GM19023 (cell line): Measurements from ENCODE around the gene SEMA3E.

Experiments
- ATAC-seq: cut with Tn5 transposase; IDR thresholded peaks from one replicate; pipeline ENCODE4 v1.9.1; 2021; ENCODE audit warnings: mild to moderate bottlenecking, moderate library complexity; ENCODE audit not compliant: unreplicated experiment

The SEMA3E gene

DNA sequence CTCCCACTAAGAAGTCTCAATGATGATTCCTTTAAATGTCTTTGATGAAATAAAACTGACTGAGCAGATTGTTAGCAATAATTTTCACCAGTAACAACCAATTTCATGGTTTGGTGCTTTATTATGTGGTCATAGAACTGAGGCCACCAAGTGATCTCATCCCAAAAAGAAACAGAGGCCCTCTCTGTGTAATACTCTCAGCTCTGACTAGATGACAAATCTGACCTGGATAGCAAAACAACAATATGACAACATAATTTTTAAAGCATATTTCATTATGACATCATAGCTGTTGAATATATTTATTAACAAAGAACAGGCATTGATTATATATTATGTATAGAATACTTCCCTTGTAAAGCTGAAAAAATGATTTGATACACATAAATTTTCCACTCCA is 5.9 kb downstream of the SEMA3E start:
- ATAC-seq, result no peak

- ATAC-seq, result no peak
Observed at GRCh38 chr7:83640731-83641537, 8.0 kb downstream of the SEMA3E start.

GRCh38 chr7:83640240-83640639 is 8.7 kb downstream of the SEMA3E start:
- no peak for ATAC-seq

DNA sequence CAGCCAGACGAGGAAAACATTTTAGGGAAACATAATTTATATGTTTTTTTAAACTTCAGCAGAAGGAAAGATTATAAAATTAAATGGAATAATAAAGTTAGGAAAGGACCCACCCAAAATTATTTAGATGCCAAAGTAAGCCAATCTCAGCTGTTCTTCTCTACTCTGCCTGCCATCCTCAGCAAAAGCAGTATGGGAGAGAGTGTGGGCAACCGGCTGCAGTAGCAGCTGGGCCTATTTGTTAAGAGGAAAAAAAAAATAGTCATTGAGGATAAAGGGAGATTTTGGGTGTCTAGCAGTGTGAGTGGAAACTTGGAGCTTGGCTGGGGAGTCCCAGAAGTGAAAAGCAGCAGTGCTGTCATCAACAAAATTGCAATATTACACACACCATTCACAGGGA is 15.4 kb downstream of the SEMA3E start:
- no peak for ATAC-seq

- ATAC-seq, result no peak
Observed at GRCh38 chr7:83629117-83629880, 19.6 kb downstream of the SEMA3E start.

DNA sequence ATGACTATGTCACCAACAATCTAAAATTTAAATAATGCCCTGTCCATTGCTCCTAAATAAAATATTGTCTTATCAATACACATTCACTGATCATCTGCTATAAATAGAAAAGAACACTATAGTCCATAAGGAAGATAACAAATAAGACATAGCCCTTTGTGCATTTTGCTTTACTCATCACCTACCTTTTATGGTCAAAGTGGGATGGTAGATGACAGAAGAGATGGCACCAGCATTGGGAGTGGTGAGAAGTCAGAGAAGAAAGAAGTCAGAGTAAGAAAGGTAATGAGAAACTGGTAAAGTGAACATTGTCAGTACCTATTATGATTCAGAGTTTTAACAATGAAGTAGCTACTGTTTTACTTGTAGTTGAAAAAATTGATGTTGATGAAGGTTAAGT is 31.1 kb downstream of the SEMA3E start:
- no peak for ATAC-seq

DNA sequence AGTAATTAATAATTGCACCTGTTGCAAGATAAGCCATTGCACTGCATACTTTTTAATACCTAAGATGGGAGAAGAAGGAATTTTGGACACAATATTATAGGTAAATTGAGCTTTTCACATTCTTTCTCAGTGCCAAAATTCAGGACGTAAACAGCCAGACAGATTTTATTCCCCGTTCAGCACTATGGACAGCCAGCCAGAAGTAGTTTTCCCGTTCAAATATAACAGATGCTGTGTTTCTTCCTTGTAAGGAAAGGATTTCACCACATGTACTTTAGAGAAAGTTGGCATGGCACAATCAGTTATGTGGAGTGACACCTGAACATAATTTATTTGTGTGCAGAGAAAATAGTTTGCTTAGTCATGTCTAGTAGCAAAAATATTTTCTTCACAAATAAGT is 34.8 kb downstream of the SEMA3E start:
- no peak for ATAC-seq

GRCh38 chr7:83613232-83613631 is 35.7 kb downstream of the SEMA3E start:
- no peak for ATAC-seq

GRCh38 chr7:83611776-83612175 is 37.2 kb downstream of the SEMA3E start:
- ATAC-seq, result no peak

GRCh38 chr7:83610649-83611304 is 38.2 kb downstream of the SEMA3E start:
- ATAC-seq, result no peak

DNA sequence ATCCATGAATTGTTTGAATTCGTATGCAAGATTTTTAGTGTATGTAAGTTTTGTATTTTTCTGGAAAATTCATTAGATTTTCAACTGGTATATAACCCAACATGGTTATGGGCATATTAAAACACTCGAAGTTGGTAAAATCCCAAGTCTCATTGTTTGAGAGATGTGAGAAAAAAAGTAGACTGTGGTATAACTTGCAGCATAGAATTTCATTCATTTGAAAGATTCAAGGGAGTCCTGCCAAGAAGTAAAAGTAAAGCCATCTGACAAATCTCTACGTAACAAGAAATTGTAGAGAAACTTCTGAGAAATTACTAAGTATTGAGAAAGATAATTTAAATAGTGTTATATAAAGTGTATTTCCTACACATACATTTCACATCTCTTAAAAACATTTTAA is 40.2 kb downstream of the SEMA3E start:
- no peak for ATAC-seq

- no peak for ATAC-seq
Observed at GRCh38 chr7:83603649-83604048, 45.3 kb downstream of the SEMA3E start.

GRCh38 chr7:83599131-83599530 is 49.8 kb downstream of the SEMA3E start:
- no peak for ATAC-seq

GRCh38 chr7:83593921-83594475 is 54.9 kb downstream of the SEMA3E start:
- ATAC-seq, result no peak

DNA sequence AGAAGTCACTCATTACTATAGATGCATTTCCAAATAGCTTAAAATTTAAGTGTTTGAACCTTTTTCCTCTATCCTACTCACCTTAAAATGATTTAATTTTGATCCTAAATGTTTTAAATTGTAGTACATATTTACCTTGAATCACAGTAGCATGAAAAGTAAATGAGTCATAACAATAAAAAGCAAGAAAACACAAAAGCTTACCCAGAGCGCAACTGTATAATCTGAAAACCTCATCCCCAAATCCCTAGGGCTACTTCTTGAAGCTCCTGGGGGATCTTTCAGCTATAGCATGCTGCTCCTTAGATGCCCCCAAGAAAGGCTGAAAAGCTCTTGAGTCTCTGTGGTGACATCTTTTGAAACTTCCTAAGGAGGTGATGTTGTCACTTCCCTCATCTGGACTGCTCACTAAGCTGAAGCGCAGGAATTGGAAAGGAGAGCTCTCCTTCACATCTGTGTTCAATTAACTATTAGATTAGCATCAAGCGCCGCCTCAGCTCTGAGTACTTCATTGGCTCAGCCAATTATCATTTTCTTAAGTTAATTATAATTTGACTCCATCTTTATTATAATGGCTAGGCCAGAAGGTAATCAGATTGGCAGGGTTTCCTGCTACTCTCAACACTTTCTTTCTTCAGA is 60.2 kb downstream of the SEMA3E start:
- ATAC-seq, result no peak

- no peak for ATAC-seq
Observed at GRCh38 chr7:83586281-83586680, 62.7 kb downstream of the SEMA3E start.

DNA sequence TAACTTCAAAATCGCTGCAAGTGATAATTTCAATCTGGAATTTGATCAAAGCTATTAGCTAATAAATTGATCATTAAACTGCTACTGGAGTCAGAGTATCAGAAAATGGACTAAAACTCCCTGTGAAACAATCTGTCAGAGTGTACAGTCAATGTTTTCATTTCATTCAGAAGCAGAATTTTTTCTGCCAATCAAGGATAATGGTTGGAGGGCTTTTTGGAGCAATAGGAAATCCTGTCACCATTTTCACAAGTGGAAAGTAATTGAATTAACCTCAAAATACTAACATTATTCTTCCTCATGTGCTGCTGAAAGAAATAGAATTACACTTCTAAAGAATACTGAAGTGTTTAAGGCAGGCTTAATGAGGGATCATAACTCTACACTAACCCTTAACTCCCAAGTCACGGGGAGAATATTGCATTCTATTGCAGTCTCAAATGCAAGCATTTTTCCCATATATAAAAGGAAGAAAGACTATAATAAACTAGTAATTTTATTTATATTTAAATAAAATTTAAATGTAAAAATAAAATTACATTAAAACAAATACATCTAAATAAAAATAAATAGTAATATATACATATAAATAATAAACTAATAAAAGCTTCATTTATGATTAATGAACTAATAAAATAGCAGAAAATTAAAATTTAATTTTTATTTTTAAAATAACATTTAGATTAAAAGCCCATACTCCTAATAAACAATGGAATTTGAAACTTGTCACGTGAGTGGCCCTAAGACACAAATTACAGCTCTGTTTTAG is 67.1 kb downstream of the SEMA3E start:
- no peak for ATAC-seq

- no peak for ATAC-seq
Observed at GRCh38 chr7:83579740-83580139, 69.2 kb downstream of the SEMA3E start.

- ATAC-seq, result no peak
Observed at GRCh38 chr7:83575436-83575835, 73.5 kb downstream of the SEMA3E start.

DNA sequence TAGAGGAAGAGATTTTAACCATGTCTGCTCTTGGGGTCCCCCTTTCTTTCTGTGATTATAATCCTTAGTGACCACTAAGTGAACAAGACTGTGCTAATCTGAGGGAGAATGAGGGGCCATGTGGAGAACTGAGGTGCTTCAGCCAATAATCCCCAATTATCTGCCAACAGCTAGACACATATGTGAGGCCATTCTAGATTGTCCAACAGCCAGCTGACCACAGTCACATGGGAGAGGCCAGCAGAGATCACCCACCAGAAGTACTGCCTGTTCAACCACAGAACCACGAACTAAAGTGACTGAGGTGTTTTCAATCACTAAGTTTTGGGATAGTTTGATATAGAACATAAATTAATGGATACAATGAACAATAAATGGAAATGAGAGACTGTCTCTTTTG is 74.3 kb downstream of the SEMA3E start:
- ATAC-seq, result no peak
